ENCODE data around the gene PTP4A2. TPM values are rescaled to one million over a fixed set of nuclear protein-coding genes. Genes with fewer than 3 reads are reported as not detected.

PTP4A2 gene
- total and polyA plus RNA-seq, 2 donors (not counting 3 experiments of a cell fraction or from before 2014, with no cell fraction given), result 74.1 to 184 TPM

GRCh38 chr1:31978843-31979400 lies 40.8 kb upstream of the PTP4A2 start:
- no peaks in the 10 kb centered on the region for H3K9me3 ChIP-seq (replicated peaks; ENCODE audit: control insufficient read depth, insufficient read depth, low read length)
- BruUV-seq (replicated peaks), result no TSS peak
- peaks cover 4% of the 10 kb centered on the region for H3K4me1 ChIP-seq (ENCODE audit: control insufficient read depth, extremely low read depth, insufficient read depth, low read length)
- intact Hi-C loops (cut with micrococcal nuclease), result no loop called here
- no peaks in the 10 kb centered on the region for H3K79me2 ChIP-seq (ENCODE audit: control insufficient read depth, insufficient read depth, low read length)
- H3K36me3 ChIP-seq (ENCODE audit: control insufficient read depth in 2 of 2, extremely low read depth in 1 of 2, insufficient read depth in 2 of 2, low read length in 2 of 2), result no peaks in the 10 kb centered on the region
- H3K9ac ChIP-seq (replicated peaks; ENCODE audit: extremely low read depth, insufficient read depth, low read length), result no peak overlapping the region
- no peak overlapping the region for H3K4me2 ChIP-seq (ENCODE audit: insufficient read depth, low read length)
- no peaks in the 10 kb centered on the region for H3K9me1 ChIP-seq (replicated peaks; ENCODE audit: control insufficient read depth, extremely low read depth, insufficient read depth, low read length)
- dilution Hi-C loops (cut with MboI; ENCODE audit: extremely low pct_ligation_motif_present, low sequenced_read_pairs), result no loop called here
- CTCF ChIA-PET, result interaction anchor here (0.8 to 2.2 kb wide), 3 partner anchors 10 to 83 kb away, joined by 3 to 22 read pairs (median 4); no protein-coding TSS in a partner anchor
- no peaks in the 10 kb centered on the region for H3K27me3 ChIP-seq (ENCODE audit: control insufficient read depth in 2 of 2, insufficient read depth in 2 of 2, low read length in 2 of 2)
- POLR2A ChIA-PET, result no interaction called here
- no peak overlapping the region for H3K4me3 ChIP-seq (replicated peaks in 1 of 3; ENCODE audit: insufficient read depth in 1 of 3, low read depth in 1 of 3, low read length in 3 of 3)
- H4K20me1 ChIP-seq (replicated peaks; ENCODE audit: control insufficient read depth, extremely low read depth, insufficient read depth, low read length), result no peaks in the 10 kb centered on the region
- no peak overlapping the region for H2AFZ ChIP-seq (ENCODE audit: low read depth, low read length)
- DNase-seq (ENCODE audit: low read depth, low spot score) (no peak), FAIRE-seq (no peak)
- no peak overlapping the region for H3K27ac ChIP-seq (ENCODE audit: insufficient read depth, low read depth, low read length)
- TF ChIP-seq FOS (IDR thresholded peaks at IDR 0.05; ENCODE audit: borderline replicate concordance, insufficient read depth, low read length), result no peak
- no peak for TF ChIP-seq POLR2AphosphoS5 (IDR thresholded peaks at IDR 0.05; ENCODE audit: insufficient read depth, low read depth, low read length)
- TF ChIP-seq EZH2 (IDR thresholded peaks at IDR 0.05; ENCODE audit: borderline replicate concordance, low read depth, low read length, severe bottlenecking), result no peak
- no peak for TF ChIP-seq MYC (IDR thresholded peaks at IDR 0.05; ENCODE audit: low read depth, low read length)
- no peak for TF ChIP-seq GATA2 (IDR thresholded peaks at IDR 0.05; ENCODE audit: insufficient read depth, insufficient read length, low read depth, low read length)
- TF ChIP-seq, protein P1, sequence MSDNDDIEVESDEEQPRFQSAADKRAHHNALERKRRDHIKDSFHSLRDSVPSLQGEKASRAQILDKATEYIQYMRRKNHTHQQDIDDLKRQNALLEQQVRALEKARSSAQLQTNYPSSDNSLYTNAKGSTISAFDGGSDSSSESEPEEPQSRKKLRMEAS (IDR thresholded peaks at IDR 0.05; ENCODE audit: insufficient read depth, insufficient read length), result no peak
- TF ChIP-seq, protein P2, sequence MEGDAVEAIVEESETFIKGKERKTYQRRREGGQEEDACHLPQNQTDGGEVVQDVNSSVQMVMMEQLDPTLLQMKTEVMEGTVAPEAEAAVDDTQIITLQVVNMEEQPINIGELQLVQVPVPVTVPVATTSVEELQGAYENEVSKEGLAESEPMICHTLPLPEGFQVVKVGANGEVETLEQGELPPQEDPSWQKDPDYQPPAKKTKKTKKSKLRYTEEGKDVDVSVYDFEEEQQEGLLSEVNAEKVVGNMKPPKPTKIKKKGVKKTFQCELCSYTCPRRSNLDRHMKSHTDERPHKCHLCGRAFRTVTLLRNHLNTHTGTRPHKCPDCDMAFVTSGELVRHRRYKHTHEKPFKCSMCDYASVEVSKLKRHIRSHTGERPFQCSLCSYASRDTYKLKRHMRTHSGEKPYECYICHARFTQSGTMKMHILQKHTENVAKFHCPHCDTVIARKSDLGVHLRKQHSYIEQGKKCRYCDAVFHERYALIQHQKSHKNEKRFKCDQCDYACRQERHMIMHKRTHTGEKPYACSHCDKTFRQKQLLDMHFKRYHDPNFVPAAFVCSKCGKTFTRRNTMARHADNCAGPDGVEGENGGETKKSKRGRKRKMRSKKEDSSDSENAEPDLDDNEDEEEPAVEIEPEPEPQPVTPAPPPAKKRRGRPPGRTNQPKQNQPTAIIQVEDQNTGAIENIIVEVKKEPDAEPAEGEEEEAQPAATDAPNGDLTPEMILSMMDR (IDR thresholded peaks at IDR 0.05; ENCODE audit: extremely low read depth in 1 of 2, insufficient read depth in 1 of 2, low read depth in 1 of 2, low read length in 2 of 2), result no peak
- TF ChIP-seq POLR2A (IDR thresholded peaks at IDR 0.05; ENCODE audit: low read depth, low read length), result no peak
